ENCODE results near the gene SMIM24. TPM values are rescaled to one million over a fixed set of nuclear protein-coding genes. Genes with fewer than 3 reads are reported as not detected.
A peak's percentile ranks its signal among the peaks of the same experiment; 100 is the strongest.

Gene SMIM24
- total and polyA plus RNA-seq, 2 experiments from 2014 or later, result 5.0 to 21.5 TPM

DNA sequence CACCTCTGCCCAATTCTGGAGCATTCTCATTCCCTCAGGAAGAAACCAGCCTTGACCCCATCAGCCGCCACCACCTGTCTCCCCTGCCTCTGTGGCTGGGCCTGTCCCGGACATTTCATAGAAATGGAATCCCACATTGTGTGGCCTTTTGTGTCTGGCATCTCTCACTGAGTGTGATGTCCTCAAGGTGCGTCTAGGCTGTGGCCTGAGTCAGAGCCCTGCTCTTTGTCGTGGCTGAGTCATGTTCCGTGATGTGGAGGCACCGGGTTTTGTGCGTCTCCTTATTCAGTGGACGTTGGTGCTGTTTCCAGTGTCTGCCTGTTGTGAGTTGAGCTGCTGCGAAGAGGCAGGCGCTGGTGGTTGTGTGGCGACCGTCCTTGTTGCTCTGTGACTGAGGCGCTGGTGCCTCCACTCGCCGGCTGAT, 29.3 kb upstream of the SMIM24 start:
- no peaks in the 10 kb centered on the region for H3F3A ChIP-seq (replicated peaks; ENCODE audit: low read depth)
- H3K79me2 ChIP-seq (replicated peaks; ENCODE audit: insufficient read depth), result peaks cover 49% of the 10 kb centered on the region
- H3K27me3 ChIP-seq (ENCODE audit: insufficient read depth), result no peaks in the 10 kb centered on the region
- H4K20me1 ChIP-seq (replicated peaks; ENCODE audit: insufficient read depth), result peaks cover 7% of the 10 kb centered on the region; the same call in 1 of the 2 replicates
- peaks cover 15% of the 10 kb centered on the region for H3K4me1 ChIP-seq (ENCODE audit: insufficient read depth)
- H2AFZ ChIP-seq, result no peak overlapping the region
- Mint-ChIP-seq H3K27me3 (ENCODE audit: insufficient read depth, low read depth, poor library complexity) (peaks cover 27% of the 10 kb centered on the region), H3K4me1 (peaks cover 13% of the 10 kb centered on the region), H3K36me3 (ENCODE audit: low read depth) (peaks cover 11% of the 10 kb centered on the region; the same call in 2 of the 3 replicates), H3K9me3 (no peaks in the 10 kb centered on the region), H3K27ac (no peak overlapping the region), H3K4me3 (peak overlapping the region; percentile 3; the same call in 1 of the 3 replicates)
- no peak overlapping the region for H3K4me3 ChIP-seq
- TF ChIP-seq ZNF114 (CRISPR knock-in tag; IDR thresholded peaks at IDR 0.05), result no peak
- TF ChIP-seq, protein P1, sequence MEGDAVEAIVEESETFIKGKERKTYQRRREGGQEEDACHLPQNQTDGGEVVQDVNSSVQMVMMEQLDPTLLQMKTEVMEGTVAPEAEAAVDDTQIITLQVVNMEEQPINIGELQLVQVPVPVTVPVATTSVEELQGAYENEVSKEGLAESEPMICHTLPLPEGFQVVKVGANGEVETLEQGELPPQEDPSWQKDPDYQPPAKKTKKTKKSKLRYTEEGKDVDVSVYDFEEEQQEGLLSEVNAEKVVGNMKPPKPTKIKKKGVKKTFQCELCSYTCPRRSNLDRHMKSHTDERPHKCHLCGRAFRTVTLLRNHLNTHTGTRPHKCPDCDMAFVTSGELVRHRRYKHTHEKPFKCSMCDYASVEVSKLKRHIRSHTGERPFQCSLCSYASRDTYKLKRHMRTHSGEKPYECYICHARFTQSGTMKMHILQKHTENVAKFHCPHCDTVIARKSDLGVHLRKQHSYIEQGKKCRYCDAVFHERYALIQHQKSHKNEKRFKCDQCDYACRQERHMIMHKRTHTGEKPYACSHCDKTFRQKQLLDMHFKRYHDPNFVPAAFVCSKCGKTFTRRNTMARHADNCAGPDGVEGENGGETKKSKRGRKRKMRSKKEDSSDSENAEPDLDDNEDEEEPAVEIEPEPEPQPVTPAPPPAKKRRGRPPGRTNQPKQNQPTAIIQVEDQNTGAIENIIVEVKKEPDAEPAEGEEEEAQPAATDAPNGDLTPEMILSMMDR (conservative IDR thresholded peaks at IDR 0.05; ENCODE audit: low read depth in 2 of 2), result no peak
- no peak for TF ChIP-seq POLR2AphosphoS5 (IDR thresholded peaks at IDR 0.05; ENCODE audit: low read depth)
- no peak for ATAC-seq
- no peak overlapping the region for H3K4me2 ChIP-seq
- H3K9me2 ChIP-seq (ENCODE audit: insufficient read depth), result no peaks in the 10 kb centered on the region
- no peak for DNase-seq (ENCODE audit: low spot score)
- H3K27ac ChIP-seq (ENCODE audit: low read depth), result no peak overlapping the region
- H3K36me3 ChIP-seq (ENCODE audit: insufficient read depth), result no peaks in the 10 kb centered on the region

DNA sequence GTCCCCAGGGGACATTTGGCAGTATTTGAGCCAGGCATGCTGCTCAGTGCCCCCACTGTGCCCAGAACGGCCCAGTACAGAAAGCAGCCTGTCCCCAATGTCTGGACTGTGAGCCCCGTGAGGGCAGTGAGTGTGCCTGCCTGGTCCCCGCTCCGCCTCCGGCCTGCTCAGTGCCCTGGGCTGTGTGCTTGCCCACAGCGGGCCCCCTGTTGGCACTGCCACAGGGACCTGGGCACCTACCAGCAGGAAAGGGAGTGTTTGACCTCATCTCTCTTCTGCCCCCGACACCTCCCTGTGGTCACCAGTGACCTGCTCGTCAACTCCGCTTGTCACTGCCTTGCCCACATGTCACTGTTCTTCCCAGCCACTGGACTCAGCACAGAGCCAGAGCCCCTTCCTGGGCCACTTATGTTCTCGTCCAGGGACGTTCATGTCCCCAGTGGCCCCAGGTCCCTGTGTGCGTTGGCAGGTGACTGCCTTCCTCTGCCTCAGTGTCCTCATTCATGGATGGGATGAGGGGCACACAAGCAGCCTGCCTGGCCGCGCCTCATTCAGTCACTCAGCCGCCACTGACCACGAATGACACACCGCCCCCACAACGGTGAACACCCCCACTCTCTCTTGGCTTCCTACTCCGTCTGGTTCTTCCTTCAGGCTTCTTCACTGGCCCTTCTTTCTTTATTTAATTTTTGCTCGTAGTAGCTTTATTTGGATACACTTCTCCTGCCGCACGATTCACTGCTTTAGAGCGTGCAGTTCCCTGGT, 28.6 kb upstream of the SMIM24 start:
- no peak for DNase-seq (ENCODE audit: low spot score)
- Histone ChIP-seq H3K4me3 (no peak overlapping the region), H2AFZ (no peak overlapping the region), H3K9me2 (ENCODE audit: insufficient read depth) (no peaks in the 10 kb centered on the region), H3K4me2 (no peak overlapping the region), H3K79me2 (replicated peaks; ENCODE audit: insufficient read depth) (peaks cover 43% of the 10 kb centered on the region), H3K4me1 (ENCODE audit: insufficient read depth) (peaks cover 15% of the 10 kb centered on the region), H4K20me1 (replicated peaks; ENCODE audit: insufficient read depth) (peaks cover 7% of the 10 kb centered on the region; the same call in 1 of the 2 replicates), H3K27ac (ENCODE audit: low read depth) (no peak overlapping the region), H3K27me3 (ENCODE audit: insufficient read depth) (no peaks in the 10 kb centered on the region), H3K36me3 (ENCODE audit: insufficient read depth) (no peaks in the 10 kb centered on the region), H3F3A (replicated peaks; ENCODE audit: low read depth) (no peaks in the 10 kb centered on the region)
- peaks cover 14% of the 10 kb centered on the region for H3K4me1 Mint-ChIP-seq
- ATAC-seq, result no peak
- H3K27ac Mint-ChIP-seq, result no peak overlapping the region
- H3K9me3 Mint-ChIP-seq, result no peaks in the 10 kb centered on the region
- peaks cover 11% of the 10 kb centered on the region; the same call in 2 of the 3 replicates for H3K36me3 Mint-ChIP-seq (ENCODE audit: low read depth)
- H3K4me3 Mint-ChIP-seq, result peak overlapping the region; percentile 30; the same call in 1 of the 3 replicates
- peaks cover 27% of the 10 kb centered on the region for H3K27me3 Mint-ChIP-seq (ENCODE audit: insufficient read depth, low read depth, poor library complexity)
- TF ChIP-seq, protein P2, sequence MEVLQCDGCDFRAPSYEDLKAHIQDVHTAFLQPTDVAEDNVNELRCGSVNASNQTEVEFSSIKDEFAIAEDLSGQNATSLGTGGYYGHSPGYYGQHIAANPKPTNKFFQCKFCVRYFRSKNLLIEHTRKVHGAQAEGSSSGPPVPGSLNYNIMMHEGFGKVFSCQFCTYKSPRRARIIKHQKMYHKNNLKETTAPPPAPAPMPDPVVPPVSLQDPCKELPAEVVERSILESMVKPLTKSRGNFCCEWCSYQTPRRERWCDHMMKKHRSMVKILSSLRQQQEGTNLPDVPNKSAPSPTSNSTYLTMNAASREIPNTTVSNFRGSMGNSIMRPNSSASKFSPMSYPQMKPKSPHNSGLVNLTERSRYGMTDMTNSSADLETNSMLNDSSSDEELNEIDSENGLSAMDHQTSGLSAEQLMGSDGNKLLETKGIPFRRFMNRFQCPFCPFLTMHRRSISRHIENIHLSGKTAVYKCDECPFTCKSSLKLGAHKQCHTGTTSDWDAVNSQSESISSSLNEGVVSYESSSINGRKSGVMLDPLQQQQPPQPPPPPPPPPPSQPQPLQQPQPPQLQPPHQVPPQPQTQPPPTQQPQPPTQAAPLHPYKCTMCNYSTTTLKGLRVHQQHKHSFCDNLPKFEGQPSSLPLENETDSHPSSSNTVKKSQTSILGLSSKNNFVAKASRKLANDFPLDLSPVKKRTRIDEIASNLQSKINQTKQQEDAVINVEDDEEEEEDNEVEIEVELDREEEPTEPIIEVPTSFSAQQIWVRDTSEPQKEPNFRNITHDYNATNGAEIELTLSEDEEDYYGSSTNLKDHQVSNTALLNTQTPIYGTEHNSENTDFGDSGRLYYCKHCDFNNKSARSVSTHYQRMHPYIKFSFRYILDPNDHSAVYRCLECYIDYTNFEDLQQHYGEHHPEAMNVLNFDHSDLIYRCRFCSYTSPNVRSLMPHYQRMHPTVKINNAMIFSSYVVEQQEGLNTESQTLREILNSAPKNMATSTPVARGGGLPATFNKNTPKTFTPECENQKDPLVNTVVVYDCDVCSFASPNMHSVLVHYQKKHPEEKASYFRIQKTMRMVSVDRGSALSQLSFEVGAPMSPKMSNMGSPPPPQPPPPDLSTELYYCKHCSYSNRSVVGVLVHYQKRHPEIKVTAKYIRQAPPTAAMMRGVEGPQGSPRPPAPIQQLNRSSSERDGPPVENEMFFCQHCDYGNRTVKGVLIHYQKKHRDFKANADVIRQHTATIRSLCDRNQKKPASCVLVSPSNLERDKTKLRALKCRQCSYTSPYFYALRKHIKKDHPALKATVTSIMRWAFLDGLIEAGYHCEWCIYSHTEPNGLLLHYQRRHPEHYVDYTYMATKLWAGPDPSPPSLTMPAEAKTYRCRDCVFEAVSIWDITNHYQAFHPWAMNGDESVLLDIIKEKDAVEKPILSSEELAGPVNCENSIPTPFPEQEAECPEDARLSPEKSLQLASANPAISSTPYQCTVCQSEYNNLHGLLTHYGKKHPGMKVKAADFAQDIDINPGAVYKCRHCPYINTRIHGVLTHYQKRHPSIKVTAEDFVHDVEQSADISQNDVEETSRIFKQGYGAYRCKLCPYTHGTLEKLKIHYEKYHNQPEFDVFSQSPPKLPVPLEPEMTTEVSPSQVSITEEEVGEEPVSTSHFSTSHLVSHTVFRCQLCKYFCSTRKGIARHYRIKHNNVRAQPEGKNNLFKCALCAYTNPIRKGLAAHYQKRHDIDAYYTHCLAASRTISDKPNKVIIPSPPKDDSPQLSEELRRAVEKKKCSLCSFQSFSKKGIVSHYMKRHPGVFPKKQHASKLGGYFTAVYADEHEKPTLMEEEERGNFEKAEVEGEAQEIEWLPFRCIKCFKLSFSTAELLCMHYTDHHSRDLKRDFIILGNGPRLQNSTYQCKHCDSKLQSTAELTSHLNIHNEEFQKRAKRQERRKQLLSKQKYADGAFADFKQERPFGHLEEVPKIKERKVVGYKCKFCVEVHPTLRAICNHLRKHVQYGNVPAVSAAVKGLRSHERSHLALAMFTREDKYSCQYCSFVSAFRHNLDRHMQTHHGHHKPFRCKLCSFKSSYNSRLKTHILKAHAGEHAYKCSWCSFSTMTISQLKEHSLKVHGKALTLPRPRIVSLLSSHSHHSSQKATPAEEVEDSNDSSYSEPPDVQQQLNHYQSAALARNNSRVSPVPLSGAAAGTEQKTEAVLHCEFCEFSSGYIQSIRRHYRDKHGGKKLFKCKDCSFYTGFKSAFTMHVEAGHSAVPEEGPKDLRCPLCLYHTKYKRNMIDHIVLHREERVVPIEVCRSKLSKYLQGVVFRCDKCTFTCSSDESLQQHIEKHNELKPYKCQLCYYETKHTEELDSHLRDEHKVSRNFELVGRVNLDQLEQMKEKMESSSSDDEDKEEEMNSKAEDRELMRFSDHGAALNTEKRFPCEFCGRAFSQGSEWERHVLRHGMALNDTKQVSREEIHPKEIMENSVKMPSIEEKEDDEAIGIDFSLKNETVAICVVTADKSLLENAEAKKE (CRISPR knock-in tag; IDR thresholded peaks at IDR 0.05), result no peak
- TF ChIP-seq STAT1 (IDR thresholded peaks at IDR 0.05; ENCODE audit: unreplicated experiment) (no peak), EZH2phosphoT487 (IDR thresholded peaks at IDR 0.05; ENCODE audit: unreplicated experiment) (no peak), ZNF331 (CRISPR knock-in tag; IDR thresholded peaks at IDR 0.05; ENCODE audit: low read depth) (no peak), CREB1 (CRISPR knock-in tag; IDR thresholded peaks at IDR 0.05; ENCODE audit: low read depth) (no peak), NANOG (IDR thresholded peaks at IDR 0.05; ENCODE audit: borderline replicate concordance) (no peak)
- TF ChIP-seq, protein P3, sequence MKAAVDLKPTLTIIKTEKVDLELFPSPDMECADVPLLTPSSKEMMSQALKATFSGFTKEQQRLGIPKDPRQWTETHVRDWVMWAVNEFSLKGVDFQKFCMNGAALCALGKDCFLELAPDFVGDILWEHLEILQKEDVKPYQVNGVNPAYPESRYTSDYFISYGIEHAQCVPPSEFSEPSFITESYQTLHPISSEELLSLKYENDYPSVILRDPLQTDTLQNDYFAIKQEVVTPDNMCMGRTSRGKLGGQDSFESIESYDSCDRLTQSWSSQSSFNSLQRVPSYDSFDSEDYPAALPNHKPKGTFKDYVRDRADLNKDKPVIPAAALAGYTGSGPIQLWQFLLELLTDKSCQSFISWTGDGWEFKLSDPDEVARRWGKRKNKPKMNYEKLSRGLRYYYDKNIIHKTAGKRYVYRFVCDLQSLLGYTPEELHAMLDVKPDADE (IDR thresholded peaks at IDR 0.05), result no peak

All from GM23338 (cell line).